HG03025 (cell line): ENCODE measurements around the gene GLO1.
"Not testable (repeated sequence)": the region's sequence is repeated elsewhere in the genome, so short reads cannot be mapped to it uniquely, and the experiment has no call there.

Experiments used
- ATAC-seq: cut with Tn5 transposase; IDR thresholded peaks from one replicate; pipeline ENCODE4 v1.9.1; 2021; ENCODE audit warnings: mild to moderate bottlenecking, moderate library complexity; ENCODE audit not compliant: unreplicated experiment, low FRiP score

GLO1 gene

GRCh38 chr6:38708496-38708895 lies 5.6 kb upstream of the GLO1 start:
- no peak for ATAC-seq

GRCh38 chr6:38705924-38706323 lies 3.0 kb upstream of the GLO1 start:
- no peak for ATAC-seq

GRCh38 chr6:38703949-38704590 lies 1.1 kb upstream of the GLO1 start:
- ATAC-seq = no peak

GRCh38 chr6:38701551-38701950 lies 1.4 kb downstream of the GLO1 start:
- ATAC-seq = no peak

- not testable (repeated sequence) for ATAC-seq
Observed at GRCh38 chr6:38699702-38700101, 3.2 kb downstream of the GLO1 start.

GRCh38 chr6:38697846-38698245 lies 5.1 kb downstream of the GLO1 start:
- no peak for ATAC-seq

GRCh38 chr6:38696345-38696744 lies 6.6 kb downstream of the GLO1 start:
- ATAC-seq = no peak

- ATAC-seq = no peak
Observed at GRCh38 chr6:38695933-38696332, 7.0 kb downstream of the GLO1 start.

- no peak for ATAC-seq
Observed at GRCh38 chr6:38695227-38695900, 7.6 kb downstream of the GLO1 start.

GRCh38 chr6:38688579-38689087 lies 14.3 kb downstream of the GLO1 start:
- ATAC-seq = no peak

- ATAC-seq = no peak
Observed at GRCh38 chr6:38687549-38687948, 15.4 kb downstream of the GLO1 start.

GRCh38 chr6:38687043-38687353 lies 15.9 kb downstream of the GLO1 start:
- ATAC-seq = no peak

- ATAC-seq = no peak
Observed at GRCh38 chr6:38686270-38687042, 16.5 kb downstream of the GLO1 start.

GRCh38 chr6:38684904-38685303 lies 18.0 kb downstream of the GLO1 start:
- no peak for ATAC-seq

GRCh38 chr6:38684237-38684636 lies 18.7 kb downstream of the GLO1 start:
- ATAC-seq = no peak

GRCh38 chr6:38681850-38682249 lies 21.1 kb downstream of the GLO1 start:
- ATAC-seq = no peak

- ATAC-seq = no peak
Observed at GRCh38 chr6:38679668-38680067, 23.3 kb downstream of the GLO1 start.

GRCh38 chr6:38678178-38678760 lies 24.7 kb downstream of the GLO1 start:
- no peak for ATAC-seq

- ATAC-seq = no peak
Observed at GRCh38 chr6:38676974-38677544, 25.9 kb downstream of the GLO1 start.

GRCh38 chr6:38676236-38676973 lies 26.5 kb downstream of the GLO1 start:
- no peak for ATAC-seq
